C1 segment of cervical spinal cord (tissue), 14 donors: ENCODE measurements around the gene AKR1C1.
"Not testable (repeated sequence)": the region's sequence is repeated elsewhere in the genome, so short reads cannot be mapped to it uniquely, and the experiment has no call there.

Experiments
- DNase-seq, 14 donors: peaks; one replicate each; lab custom pipeline; 2025; lab: John Stamatoyannopoulos, UW

The AKR1C1 gene

GRCh38 chr10:4962876-4963814 is at the start of gene AKR1C1:
Gene AKR1C1, plus strand, starts transcription at chr10:4963415. Its CDS starts 30 bp downstream, at chr10:4963445.
- not testable (repeated sequence) for DNase-seq

DNA sequence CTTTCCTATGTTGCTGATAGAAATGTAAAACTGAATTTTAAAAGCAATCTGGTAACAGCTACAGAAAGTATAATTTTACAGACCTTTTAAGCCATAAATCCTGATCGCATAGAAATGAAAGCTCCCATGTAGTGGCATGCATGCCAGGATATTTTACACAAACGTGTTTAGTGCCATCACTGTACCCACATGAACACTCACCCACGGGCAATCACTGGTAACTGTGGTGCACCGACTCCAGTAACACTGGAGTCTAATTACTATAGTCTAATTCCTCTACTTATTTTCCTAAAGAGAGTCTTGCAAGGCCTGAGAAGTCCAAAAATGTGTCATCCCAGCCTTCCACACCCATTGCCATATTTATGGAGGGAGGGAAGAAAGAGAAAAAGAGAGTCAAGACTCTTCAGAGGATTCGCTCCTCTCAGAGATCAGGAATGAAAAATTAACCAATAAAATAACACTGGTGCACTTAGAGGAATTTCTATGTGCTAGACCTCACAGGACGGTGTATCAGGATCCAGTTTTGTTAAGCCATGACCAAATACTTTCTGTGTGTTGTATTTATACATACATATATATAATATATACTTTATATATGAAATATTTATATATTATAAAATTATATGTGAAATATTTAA is 48.9 kb upstream of the AKR1C1 start:
- DNase-seq: no peak

- DNase-seq: no peak
These were observed 47.0 kb upstream of the AKR1C1 start for GRCh38 chr10:4916086-4916716.

DNA sequence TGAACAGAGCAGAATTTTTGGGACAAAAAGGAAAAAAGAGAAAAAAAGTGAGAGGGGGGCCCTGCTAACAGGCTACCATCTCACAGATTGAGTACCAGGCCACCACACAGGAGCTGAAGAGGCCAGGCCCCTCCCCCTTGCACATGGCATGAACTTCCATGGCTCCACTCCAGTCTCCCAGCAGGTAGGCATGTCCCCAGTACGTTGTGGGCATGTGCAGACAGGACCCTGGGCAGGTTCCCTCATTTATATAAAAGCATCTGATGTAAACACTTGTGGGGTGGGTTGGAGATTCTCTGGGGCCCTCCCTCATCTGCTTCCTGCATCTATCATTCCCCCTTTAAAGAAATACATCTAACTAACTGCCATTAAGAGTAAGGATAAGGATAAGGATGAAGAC is 45.0 kb upstream of the AKR1C1 start:
- no peak for DNase-seq

- DNase-seq: not testable (repeated sequence)
These were observed 38.7 kb upstream of the AKR1C1 start for GRCh38 chr10:4924482-4924881.

- no peak for DNase-seq
These were observed 36.8 kb upstream of the AKR1C1 start for GRCh38 chr10:4926400-4926799.

DNA sequence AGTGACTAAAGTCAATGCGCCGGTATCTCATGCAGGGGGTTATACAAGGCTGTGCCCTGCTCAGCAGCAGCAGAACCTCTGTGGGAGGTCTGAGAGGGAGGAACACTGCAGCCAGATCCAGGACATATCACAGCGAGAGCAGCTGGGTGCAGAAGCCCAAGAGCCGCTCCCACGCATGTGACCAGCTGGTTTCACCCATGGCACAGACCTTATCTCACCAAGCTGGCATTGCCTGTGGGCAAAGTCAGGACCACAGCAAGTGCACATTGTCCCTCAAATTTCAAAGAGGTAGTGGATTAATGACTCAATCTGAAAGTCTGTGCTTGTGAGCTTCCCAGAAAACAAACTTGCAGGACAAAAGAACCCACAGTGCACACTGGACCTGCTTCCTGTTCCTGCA is 31.6 kb upstream of the AKR1C1 start:
- no peak for DNase-seq

GRCh38 chr10:4934391-4934987 is 28.7 kb upstream of the AKR1C1 start:
- no peak for DNase-seq

GRCh38 chr10:4937346-4937745 is 25.9 kb upstream of the AKR1C1 start:
- DNase-seq: no peak

GRCh38 chr10:4939224-4940072 is 23.8 kb upstream of the AKR1C1 start:
- no peak for DNase-seq

DNA sequence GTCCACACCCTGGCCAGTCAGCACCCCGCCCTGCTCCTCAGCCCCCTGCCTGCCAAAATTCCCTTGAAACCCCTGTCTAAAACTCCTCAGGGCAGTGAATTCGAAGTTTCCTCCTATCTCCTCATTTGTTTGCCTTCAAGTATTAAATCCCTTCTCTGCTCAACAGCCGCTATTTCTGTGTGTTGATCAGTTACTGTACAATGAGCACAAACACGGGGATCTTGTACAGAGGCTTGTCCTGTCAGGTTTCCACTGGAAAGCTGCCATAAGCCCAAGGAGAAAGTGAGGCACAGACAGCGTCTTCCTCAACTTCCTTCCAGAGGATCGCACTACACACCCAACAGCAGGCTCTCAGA is 23.2 kb upstream of the AKR1C1 start:
- DNase-seq: not testable (repeated sequence)

DNA sequence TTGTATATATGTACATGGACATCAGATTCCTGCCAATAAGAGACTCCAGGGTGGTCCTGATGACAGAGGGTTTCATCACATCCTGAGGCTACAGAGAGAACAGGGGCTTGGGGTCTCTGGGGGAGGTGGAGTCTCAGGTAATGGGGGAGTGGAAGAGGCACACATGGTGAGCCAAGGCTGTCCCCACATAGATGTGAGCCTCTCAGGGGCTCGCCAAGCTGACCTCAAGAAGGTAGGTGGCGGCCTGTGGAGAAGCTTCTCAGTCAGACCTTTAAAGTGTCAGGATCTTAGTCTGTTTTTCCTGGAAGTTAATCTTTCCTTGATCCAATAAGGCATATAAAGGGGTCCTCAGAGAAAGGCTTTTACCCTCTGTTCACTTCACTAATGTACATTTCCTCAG is 22.3 kb upstream of the AKR1C1 start:
- DNase-seq: not testable (repeated sequence)

DNA sequence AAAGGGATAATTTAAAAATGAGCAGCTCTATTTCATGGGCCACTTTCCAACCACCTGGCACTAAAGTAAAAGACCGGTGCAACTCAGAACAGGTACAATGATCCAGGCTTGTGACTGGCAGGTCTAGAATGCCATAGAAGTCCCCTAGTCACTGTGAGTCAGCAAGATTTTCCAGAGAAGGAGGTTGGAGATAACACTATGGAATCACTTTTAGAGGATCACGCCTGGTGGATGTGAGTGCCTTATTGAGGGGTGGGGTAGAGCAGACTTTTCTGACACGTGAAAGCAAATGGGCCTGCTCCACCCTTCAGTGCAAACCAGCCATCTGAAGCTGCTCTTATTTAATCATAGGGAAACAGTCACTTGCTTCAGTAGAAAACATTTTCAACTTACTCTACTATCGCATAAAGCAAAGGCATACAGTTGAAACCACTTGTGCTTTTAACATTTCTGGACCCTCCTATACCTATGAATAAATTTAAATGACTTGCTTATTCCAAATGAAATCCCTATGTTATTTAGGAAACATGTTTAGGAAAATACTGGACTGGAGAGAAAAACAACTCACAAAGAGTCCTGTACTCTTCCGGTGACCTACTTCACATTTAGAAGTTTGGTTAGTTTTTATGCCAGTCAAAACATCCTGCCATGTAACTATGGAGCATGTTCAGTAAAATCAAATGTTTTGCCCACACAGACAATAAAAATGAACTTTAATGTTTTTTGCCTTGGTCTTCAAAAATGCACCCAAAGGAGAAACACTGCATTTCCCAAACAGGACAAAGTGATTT is 21.5 kb upstream of the AKR1C1 start:
- no peak for DNase-seq

- DNase-seq: not testable (repeated sequence)
These were observed 20.3 kb upstream of the AKR1C1 start for GRCh38 chr10:4942931-4943330.

DNA sequence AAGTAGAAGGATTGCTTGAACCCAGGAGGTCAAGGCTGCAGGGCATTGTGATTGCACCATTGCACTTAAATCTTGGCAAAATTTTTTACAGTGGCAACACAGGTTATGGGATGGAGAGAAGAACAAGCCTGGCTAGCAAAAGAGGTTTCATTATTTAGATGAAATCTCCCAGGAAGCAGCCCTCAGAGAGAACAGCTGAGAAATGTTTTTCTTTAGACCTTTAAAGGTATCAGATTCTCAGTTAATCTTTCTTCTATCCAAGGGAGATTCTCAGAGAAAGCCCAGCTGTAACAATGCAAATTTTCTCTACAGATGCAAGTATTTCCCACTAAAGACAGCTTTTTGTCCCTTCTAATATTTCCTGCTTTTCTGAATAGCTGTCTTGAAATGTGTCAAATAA is 19.8 kb upstream of the AKR1C1 start:
- DNase-seq: not testable (repeated sequence)

- DNase-seq: no peak
These were observed 19.4 kb upstream of the AKR1C1 start for GRCh38 chr10:4943821-4944220.

- no peak for DNase-seq
These were observed 18.4 kb upstream of the AKR1C1 start for GRCh38 chr10:4944841-4945240.

DNA sequence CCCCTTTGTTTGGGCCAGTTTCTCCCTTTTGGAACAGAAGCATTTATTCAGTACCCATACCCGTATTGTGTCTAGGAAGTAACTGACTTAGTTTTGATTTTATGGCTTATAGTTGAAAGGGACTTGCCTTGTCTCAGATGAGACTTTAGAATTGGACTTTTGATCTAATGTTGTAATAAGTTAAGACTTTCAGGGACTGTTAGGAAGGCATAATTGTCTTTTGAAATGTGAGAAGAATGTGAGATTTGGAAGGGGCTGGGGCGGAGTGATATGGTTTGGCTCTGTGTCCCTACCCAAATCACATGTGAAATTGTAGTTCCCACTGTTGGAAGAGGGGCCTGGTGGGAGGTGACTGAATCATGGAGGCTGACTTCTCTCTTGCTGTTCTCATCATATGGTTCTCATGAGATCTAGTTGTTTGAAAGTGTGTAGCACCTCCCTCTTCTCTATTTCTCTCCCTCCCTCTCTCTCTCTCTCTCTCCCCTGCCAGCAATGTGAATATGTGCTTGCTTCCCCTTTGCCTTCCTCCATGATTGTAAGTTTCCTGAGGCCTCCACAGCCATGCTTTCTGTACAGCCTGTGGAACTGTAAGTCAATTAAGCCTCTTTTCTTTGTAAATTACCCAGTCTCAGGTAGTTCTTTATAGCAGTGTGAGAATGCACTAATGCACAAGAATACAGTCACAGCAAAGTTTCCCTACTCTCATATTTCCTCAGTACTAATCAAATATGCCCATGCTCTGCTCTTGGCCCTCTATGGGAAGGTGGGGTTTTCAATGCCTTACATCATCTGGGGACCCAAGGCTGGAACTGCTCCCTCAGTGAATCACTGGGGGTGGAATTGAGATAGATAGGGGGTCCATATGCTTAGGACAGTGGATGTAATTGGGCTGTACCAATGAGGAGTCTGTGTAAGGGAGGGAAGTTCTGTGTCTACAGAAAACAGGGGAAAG is 17.2 kb upstream of the AKR1C1 start:
- no peak for DNase-seq

GRCh38 chr10:4947039-4947634 is 16.1 kb upstream of the AKR1C1 start:
- DNase-seq: no peak
